Testis (tissue), 5 donors: ENCODE data around the gene SAGE1. TPM values are rescaled to one million over a fixed set of nuclear protein-coding genes. Genes with fewer than 3 reads are reported as not detected.
"Not testable (repeated sequence)": the region's sequence is repeated elsewhere in the genome, so short reads cannot be mapped to it uniquely, and the experiment has no call there.

ENCODE experiments used
- DNase-seq: peaks from one replicate; pipeline ENCODE4 v3.0.0-alpha.2; 2019
- H3K27ac ChIP-seq, 2 donors: fragments of 200-600 bp; sonication (generic); one replicate each; pipeline ENCODE4 v1.5.1; 2019
- H3K27me3 ChIP-seq: fragments of 200-600 bp; sonication (generic); one replicate; pipeline ENCODE4 v1.5.1; 2019
- H3K36me3 ChIP-seq: fragments of 200-600 bp; sonication (generic); one replicate; pipeline ENCODE4 v1.5.1; 2017; ENCODE audit warnings: low read depth; ENCODE audit errors: missing control alignments
- H3K4me1 ChIP-seq: fragments of 200-600 bp; sonication (generic); one replicate; pipeline ENCODE4 v1.5.1; 2019
- H3K4me3 ChIP-seq, 2 donors: fragments of 200-600 bp; sonication (generic); one replicate each; pipeline ENCODE4 v1.5.1; 2017 to 2019
- H3K9me3 ChIP-seq: fragments of 200-600 bp; sonication (generic); one replicate; pipeline ENCODE4 v1.5.1; 2017
- POLR2A ChIP-seq: fragments of 450-650 bp; IDR thresholded peaks from one replicate; pipeline ENCODE4 v1.6.1; 2017; ENCODE audit warnings: antibody characterized with exemption, mild to moderate bottlenecking, moderate library complexity
- WGBS, 2 donors: methylation state at CpG; one replicate each; pipeline ENCODE4 v1.1.5; 2018; 5-methylcytosine and 5-hydroxymethylcytosine counted together
- intact Hi-C: fragments of 100-400 bp; cut with DNase I; formaldehyde crosslinking; loops from one replicate; pipeline ENCODE4 v1.15.1; 2023; ENCODE audit warnings: low total_unique reads
- long read RNA-seq, 2 donors: transcript quantifications; one replicate each; lab custom pipeline, GENCODE V29; 2026
- polyA plus RNA-seq: library from polyadenylated mRNA; stranded (reverse); fragments of 350-450 nt; fragmentation: Illumina TruSeq; extraction: RNeasy Lipid Tissue Mini Kit (QIAGEN cat#74804); gene quantifications from one replicate; pipeline ENCODE4 v1.2.3, GENCODE V29; 2014; ENCODE audit warnings: low read depth, low replicate concordance; ENCODE audit not compliant: insufficient read depth
- total RNA-seq, 2 donors: library from RNA; depleted of rRNA; stranded (reverse); fragments of >200 nt; gene quantifications; one replicate each; pipeline ENCODE4 v1.2.3, GENCODE V29; 2016
- TF ChIP-seq, protein P1 (sequence below), 3 experiments: fragments of 450-650 bp in 2 of 3; fragments of 200-600 bp in 1 of 3; sonication (generic) in 1 of 3; IDR thresholded peaks; one replicate each; pipeline ENCODE4 v1.5.1; 2016 to 2019; ENCODE audit warnings: antibody characterized with exemption in 3 of 3, mild to moderate bottlenecking in 2 of 3, moderate library complexity in 1 of 3

Gene SAGE1, protein sequence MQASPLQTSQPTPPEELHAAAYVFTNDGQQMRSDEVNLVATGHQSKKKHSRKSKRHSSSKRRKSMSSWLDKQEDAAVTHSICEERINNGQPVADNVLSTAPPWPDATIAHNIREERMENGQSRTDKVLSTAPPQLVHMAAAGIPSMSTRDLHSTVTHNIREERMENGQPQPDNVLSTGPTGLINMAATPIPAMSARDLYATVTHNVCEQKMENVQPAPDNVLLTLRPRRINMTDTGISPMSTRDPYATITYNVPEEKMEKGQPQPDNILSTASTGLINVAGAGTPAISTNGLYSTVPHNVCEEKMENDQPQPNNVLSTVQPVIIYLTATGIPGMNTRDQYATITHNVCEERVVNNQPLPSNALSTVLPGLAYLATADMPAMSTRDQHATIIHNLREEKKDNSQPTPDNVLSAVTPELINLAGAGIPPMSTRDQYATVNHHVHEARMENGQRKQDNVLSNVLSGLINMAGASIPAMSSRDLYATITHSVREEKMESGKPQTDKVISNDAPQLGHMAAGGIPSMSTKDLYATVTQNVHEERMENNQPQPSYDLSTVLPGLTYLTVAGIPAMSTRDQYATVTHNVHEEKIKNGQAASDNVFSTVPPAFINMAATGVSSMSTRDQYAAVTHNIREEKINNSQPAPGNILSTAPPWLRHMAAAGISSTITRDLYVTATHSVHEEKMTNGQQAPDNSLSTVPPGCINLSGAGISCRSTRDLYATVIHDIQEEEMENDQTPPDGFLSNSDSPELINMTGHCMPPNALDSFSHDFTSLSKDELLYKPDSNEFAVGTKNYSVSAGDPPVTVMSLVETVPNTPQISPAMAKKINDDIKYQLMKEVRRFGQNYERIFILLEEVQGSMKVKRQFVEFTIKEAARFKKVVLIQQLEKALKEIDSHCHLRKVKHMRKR
- total RNA-seq (1 to 10 TPM; 3.9 to 5.5 TPM), polyA plus RNA-seq (5.3 TPM)
- long read RNA-seq, donor 1, result 0 reads
- long read RNA-seq, donor 2, result 0 reads

DNA sequence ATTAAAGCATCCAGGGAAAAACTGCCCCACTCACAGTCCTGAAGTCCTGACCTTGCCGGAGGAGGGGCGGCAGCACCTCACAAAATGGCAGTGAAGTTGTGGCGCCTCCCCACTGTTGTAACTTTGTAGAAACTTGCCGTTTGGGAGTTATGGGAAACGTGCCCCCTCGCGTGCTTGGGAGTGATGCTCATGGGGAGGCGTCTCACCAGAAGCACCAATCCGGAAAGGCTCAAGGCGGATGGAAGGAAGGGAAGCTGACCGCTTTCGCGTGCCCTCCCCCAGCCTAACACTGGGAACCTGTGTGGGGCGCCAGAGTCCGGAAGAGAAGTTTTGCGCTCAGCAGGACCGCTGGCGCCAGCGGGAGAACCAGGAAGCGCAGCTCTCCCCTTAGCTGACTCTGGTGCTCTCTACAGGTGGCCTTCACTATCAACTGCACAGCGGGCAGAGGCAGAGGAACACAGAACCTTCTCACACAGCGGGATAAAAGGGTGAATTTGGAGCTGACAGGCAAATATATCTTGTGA is at the start of gene SAGE1, which contains the start of gene CT45A10:
Gene SAGE1, plus strand, starts transcription at position 423 of the 524 bp plus-strand sequence. CDS start 2,527 bp downstream, outside the sequence.
Gene CT45A10, minus strand, starts transcription at position 151 of the 524 bp plus-strand sequence. CDS start 8,100 bp downstream, outside the sequence.
- no peak within 1 kb of the TSS for H3K27ac ChIP-seq
- H3K9me3 ChIP-seq, result no peaks in the 10 kb centered on the region
- WGBS, 2 donors, result 53 to 57% methylated on average over 5 to 10 of the region's 22 CpGs
- H3K4me3 ChIP-seq, result no peak within 1 kb of the TSS
- no peaks in the 10 kb centered on the region for H3K27me3 ChIP-seq
- intact Hi-C loops, result no loop called here
- TF ChIP-seq POLR2A, result no peak
- H3K4me1 ChIP-seq, result no peaks in the 10 kb centered on the region
- no peaks in the 10 kb centered on the region for H3K36me3 ChIP-seq
- DNase-seq, result peak; percentile 18

DNA sequence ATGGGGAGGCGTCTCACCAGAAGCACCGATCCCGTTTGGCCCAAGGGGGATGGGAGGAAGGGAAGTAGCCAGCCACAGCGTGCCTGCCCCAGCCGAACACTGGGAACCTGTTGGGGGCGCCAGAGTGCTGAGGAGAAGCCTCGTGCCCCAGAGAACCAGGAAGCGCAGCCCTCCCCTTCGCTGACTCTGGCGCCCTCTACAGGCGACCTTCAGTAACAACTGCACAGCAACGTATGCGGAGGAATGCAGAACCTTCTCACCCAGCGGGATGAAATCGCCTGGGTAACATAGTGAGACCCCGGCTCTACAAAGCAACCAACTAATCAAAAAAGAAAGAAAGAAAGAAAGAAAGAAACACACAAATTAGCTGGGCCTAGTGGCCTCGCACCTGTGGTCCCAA is 39.1 kb upstream of the SAGE1 start, which contains the start of gene CT45A8:
Gene CT45A8, minus strand, starts transcription at position 101 of the 400 bp plus-strand sequence. CDS start 3,755 bp downstream, outside the sequence.
- H3K4me3 ChIP-seq, intact Hi-C loops, H3K27me3 ChIP-seq, H3K27ac ChIP-seq, DNase-seq, H3K4me1 ChIP-seq, H3K36me3 ChIP-seq, H3K9me3 ChIP-seq: not testable (repeated sequence)
- no CpG with 5 or more reads among the region's 17 CpGs for WGBS, 2 donors

DNA sequence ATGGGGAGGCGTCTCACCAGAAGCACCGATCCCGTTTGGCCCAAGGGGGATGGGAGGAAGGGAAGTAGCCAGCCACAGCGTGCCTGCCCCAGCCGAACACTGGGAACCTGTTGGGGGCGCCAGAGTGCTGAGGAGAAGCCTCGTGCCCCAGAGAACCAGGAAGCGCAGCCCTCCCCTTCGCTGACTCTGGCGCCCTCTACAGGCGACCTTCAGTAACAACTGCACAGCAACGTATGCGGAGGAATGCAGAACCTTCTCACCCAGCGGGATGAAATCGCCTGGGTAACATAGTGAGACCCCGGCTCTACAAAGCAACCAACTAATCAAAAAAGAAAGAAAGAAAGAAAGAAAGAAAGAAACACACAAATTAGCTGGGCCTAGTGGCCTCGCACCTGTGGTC is 21.8 kb upstream of the SAGE1 start, which contains the start of gene CT45A9:
Gene CT45A9, minus strand, starts transcription at position 101 of the 400 bp plus-strand sequence. CDS start 3,751 bp downstream, outside the sequence.
- intact Hi-C loops, H3K27me3 ChIP-seq, H3K4me3 ChIP-seq, H3K4me1 ChIP-seq, DNase-seq, H3K27ac ChIP-seq, H3K9me3 ChIP-seq, H3K36me3 ChIP-seq: not testable (repeated sequence)
- no CpG with 5 or more reads among the region's 17 CpGs for WGBS, 2 donors

DNA sequence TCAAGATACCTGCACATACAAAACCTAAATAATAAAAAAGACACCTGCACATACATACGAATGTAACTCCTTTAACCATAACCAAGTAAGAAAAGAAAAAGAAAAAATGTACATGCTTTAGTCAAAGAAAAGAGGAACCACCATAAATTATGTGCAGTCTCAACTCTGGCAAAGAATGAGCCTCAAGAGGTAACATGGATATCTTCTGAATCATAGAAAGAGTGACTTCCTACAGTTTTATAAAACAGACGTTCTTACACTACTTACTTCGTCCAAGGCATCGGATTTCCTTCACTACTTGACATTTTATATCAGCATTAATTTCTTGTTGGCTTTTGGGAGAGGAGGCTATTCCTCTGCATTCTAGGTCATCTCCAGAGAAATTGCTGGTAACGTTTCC is 10.8 kb upstream of the SAGE1 start:
- H3K4me1 ChIP-seq, H3K9me3 ChIP-seq, intact Hi-C loops, DNase-seq, H3K27ac ChIP-seq, H3K27me3 ChIP-seq, H3K4me3 ChIP-seq, H3K36me3 ChIP-seq: not testable (repeated sequence)
- 72 to 73% methylated on average over 4 of the region's 5 CpGs for WGBS, 2 donors

DNA sequence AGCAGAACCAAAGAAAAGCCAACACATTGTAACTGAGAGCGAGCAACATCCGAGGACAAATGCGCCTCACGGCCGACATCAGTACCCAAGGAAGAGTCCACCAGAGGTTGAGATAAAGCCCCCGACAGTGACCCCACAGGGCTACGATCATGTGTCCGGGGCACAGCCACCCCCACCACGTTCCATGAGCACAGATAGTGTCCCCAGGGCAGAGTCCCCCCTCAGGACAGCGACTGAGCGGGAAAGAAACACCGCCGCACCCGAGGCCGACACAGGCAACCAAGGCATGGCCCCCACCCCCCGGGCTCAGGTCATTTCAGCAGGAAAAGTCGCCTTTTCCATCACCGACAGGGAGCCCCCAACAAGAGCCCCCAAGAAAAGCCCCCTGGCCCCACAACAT is 5.3 kb upstream of the SAGE1 start:
- H3K27ac ChIP-seq, H3K4me1 ChIP-seq, H3K9me3 ChIP-seq, H3K4me3 ChIP-seq, intact Hi-C loops, DNase-seq, H3K27me3 ChIP-seq, H3K36me3 ChIP-seq: not testable (repeated sequence)
- 73 to 84% methylated on average over 9 to 11 of the region's 18 CpGs for WGBS, 2 donors

DNA sequence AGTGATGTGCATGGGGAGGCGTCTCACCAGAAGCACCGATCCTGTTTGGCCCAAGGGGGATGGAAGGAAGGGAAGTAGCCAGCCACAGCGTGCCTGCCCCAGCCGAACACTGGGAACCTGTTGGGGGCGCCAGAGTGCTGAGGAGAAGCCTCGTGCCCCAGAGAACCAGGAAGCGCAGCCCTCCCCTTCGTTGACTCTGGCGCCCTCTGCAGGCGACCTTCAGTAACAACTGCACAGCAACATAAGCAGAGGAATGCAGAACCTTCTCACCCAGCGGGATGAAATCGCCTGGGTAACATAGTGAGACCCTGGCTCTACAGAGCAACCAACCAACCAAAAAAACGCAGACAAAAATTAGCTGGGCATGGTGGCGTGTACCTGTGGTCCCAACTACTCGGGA is 4.5 kb upstream of the SAGE1 start:
- WGBS, 2 donors, result 54 to 75% methylated on average over 2 to 4 of the region's 15 CpGs
- H3K4me3 ChIP-seq, H3K27ac ChIP-seq, H3K4me1 ChIP-seq, H3K36me3 ChIP-seq, H3K27me3 ChIP-seq, H3K9me3 ChIP-seq, intact Hi-C loops: not testable (repeated sequence)
- DNase-seq, result peak; percentile 48

DNA sequence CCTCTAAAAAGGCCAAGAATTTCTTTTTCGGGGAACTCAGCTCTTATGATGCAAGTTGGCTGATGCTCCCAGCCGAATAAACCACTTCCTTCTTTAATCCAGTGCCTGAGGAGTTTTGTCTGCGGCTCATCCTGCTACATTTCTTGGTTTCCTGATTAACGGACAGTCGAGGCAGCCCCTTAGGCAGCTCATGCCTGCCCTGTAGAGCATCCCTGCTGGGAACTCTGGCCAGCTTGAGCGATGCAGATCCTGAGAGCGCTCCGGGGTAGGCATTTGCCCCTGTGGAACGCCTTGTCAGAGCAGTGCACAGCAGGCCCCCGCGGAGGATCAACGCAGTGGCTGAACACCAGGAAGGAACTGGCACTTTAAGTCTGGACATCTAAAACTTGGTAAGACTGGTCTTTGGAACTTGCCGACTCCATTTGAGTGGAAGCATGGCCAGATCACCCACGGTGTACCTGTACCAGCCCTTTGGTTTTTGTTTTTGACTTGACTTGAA is 3.4 kb upstream of the SAGE1 start:
- no peak for TF ChIP-seq POLR2A
- TF ChIP-seq, protein P1, sequence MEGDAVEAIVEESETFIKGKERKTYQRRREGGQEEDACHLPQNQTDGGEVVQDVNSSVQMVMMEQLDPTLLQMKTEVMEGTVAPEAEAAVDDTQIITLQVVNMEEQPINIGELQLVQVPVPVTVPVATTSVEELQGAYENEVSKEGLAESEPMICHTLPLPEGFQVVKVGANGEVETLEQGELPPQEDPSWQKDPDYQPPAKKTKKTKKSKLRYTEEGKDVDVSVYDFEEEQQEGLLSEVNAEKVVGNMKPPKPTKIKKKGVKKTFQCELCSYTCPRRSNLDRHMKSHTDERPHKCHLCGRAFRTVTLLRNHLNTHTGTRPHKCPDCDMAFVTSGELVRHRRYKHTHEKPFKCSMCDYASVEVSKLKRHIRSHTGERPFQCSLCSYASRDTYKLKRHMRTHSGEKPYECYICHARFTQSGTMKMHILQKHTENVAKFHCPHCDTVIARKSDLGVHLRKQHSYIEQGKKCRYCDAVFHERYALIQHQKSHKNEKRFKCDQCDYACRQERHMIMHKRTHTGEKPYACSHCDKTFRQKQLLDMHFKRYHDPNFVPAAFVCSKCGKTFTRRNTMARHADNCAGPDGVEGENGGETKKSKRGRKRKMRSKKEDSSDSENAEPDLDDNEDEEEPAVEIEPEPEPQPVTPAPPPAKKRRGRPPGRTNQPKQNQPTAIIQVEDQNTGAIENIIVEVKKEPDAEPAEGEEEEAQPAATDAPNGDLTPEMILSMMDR (IDR thresholded peaks at IDR 0.05), result no peak
- Histone ChIP-seq H3K27ac (no peak overlapping the region), H3K27me3 (no peaks in the 10 kb centered on the region), H3K9me3 (no peaks in the 10 kb centered on the region), H3K4me1 (no peaks in the 10 kb centered on the region), H3K36me3 (no peaks in the 10 kb centered on the region), H3K4me3 (no peak overlapping the region)
- 70 to 87% methylated on average over 5 to 14 of the region's 14 CpGs for WGBS, 2 donors
- intact Hi-C loops, result no loop called here
- no peak for DNase-seq
